ENCODE data around the gene MYO1H.
"Not testable (repeated sequence)": the region's sequence is repeated elsewhere in the genome, so short reads cannot be mapped to it uniquely, and the experiment has no call there.

Gene MYO1H

GRCh38 chr12:109345428-109345827, 2.3 kb upstream of the MYO1H start:
- DNase-seq: no peak

GRCh38 chr12:109346920-109347319, 780 bp upstream of the MYO1H start:
- DNase-seq: no peak

- DNase-seq: no peak
Observed at GRCh38 chr12:109352184-109352583, 4.5 kb downstream of the MYO1H start.

- DNase-seq: no peak
Observed at GRCh38 chr12:109356577-109356976, 8.9 kb downstream of the MYO1H start.

- DNase-seq: no peak
Observed at GRCh38 chr12:109357032-109357431, 9.3 kb downstream of the MYO1H start.

GRCh38 chr12:109358154-109358869, 10.6 kb downstream of the MYO1H start:
- no peak for DNase-seq

- DNase-seq: no peak
Observed at GRCh38 chr12:109359131-109359690, 11.5 kb downstream of the MYO1H start.

GRCh38 chr12:109369831-109370230, 22.1 kb downstream of the MYO1H start:
- no peak for DNase-seq

- no peak for DNase-seq
Observed at GRCh38 chr12:109377139-109377685, 29.5 kb downstream of the MYO1H start.

- no peak for DNase-seq
Observed at GRCh38 chr12:109378569-109378968, 30.9 kb downstream of the MYO1H start.

- DNase-seq: no peak
Observed at GRCh38 chr12:109382031-109382430, 34.3 kb downstream of the MYO1H start.

- no peak for DNase-seq
Observed at GRCh38 chr12:109383240-109383639, 35.5 kb downstream of the MYO1H start.

GRCh38 chr12:109385339-109386058, 37.8 kb downstream of the MYO1H start:
- peak; percentile 45 for DNase-seq

- no peak for DNase-seq
Observed at GRCh38 chr12:109386059-109386433, 38.3 kb downstream of the MYO1H start.

- DNase-seq: no peak
Observed at GRCh38 chr12:109387425-109388166, 39.9 kb downstream of the MYO1H start.

GRCh38 chr12:109388167-109388563, 40.5 kb downstream of the MYO1H start:
- DNase-seq: no peak

GRCh38 chr12:109389146-109389545, 41.4 kb downstream of the MYO1H start:
- DNase-seq: no peak

GRCh38 chr12:109393437-109394345, 46.0 kb downstream of the MYO1H start:
- peak; percentile 30 for DNase-seq

GRCh38 chr12:109394891-109395290, 47.2 kb downstream of the MYO1H start:
- no peak for DNase-seq

- not testable (repeated sequence) for DNase-seq
Observed at GRCh38 chr12:109404841-109405240, 57.1 kb downstream of the MYO1H start.

GRCh38 chr12:109406147-109406546, 58.4 kb downstream of the MYO1H start:
- not testable (repeated sequence) for DNase-seq

All from femur (tissue), 1 donor.